A673 (cell line): ENCODE data around the gene VDR.

ENCODE experiments used
- EZH2 ChIP-seq: fragments of 200-600 bp; sonication (generic); IDR thresholded peaks from 2 replicates; pipeline ENCODE4 v1.6.1; 2017; ENCODE audit warnings: borderline replicate concordance, low read depth, mild to moderate bottlenecking, mixed read lengths, antibody characterized with exemption, low read length; ENCODE audit not compliant: poor library complexity, severe bottlenecking
- TF ChIP-seq, protein P1 (sequence below): fragments of 300-800, 200-600 bp; sonication (generic); conservative IDR thresholded peaks from 2 replicates; pipeline ENCODE4 v1.5.1; 2017; ENCODE audit warnings: low read depth, mild to moderate bottlenecking, antibody characterized with exemption, low read length, moderate library complexity, mixed read lengths

DNA sequence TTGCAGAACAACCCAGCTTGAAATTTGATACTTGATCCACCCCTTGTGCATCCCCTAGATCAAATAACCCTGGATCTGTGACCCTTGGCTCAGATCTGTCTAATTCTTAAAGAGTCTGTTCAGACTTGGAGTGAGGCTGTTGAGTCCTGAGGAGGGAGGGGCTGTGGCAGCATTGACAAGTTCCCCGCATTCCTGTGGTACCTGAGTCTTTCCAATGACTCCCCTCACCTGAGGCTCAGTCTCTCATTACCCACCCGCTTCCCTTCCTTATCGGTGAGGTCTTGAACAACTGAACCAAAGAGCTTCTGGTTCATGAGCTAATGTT, 69.0 kb downstream of the VDR start:
- TF ChIP-seq, protein P1, sequence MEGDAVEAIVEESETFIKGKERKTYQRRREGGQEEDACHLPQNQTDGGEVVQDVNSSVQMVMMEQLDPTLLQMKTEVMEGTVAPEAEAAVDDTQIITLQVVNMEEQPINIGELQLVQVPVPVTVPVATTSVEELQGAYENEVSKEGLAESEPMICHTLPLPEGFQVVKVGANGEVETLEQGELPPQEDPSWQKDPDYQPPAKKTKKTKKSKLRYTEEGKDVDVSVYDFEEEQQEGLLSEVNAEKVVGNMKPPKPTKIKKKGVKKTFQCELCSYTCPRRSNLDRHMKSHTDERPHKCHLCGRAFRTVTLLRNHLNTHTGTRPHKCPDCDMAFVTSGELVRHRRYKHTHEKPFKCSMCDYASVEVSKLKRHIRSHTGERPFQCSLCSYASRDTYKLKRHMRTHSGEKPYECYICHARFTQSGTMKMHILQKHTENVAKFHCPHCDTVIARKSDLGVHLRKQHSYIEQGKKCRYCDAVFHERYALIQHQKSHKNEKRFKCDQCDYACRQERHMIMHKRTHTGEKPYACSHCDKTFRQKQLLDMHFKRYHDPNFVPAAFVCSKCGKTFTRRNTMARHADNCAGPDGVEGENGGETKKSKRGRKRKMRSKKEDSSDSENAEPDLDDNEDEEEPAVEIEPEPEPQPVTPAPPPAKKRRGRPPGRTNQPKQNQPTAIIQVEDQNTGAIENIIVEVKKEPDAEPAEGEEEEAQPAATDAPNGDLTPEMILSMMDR: no peak
- no peak for TF ChIP-seq EZH2
